GM15510 (cell line): ENCODE data around the gene ACADSB.

Experiments
- POLR2A ChIP-seq: IDR thresholded peaks from 3 replicates; pipeline ENCODE4 v1.6.1; 2011; ENCODE audit warnings: borderline replicate concordance; ENCODE audit not compliant: insufficient read length; ENCODE audit errors: extremely low read depth

The ACADSB gene

GRCh38 chr10:123017421-123018165 is 8.8 kb downstream of the ACADSB start:
- no peak for TF ChIP-seq POLR2A

GRCh38 chr10:123018531-123018930 is 9.7 kb downstream of the ACADSB start:
- no peak for TF ChIP-seq POLR2A

GRCh38 chr10:123019264-123019663 is 10.5 kb downstream of the ACADSB start:
- TF ChIP-seq POLR2A, result no peak

- TF ChIP-seq POLR2A, result no peak
Measured at GRCh38 chr10:123019941-123020703, 11.3 kb downstream of the ACADSB start.

- TF ChIP-seq POLR2A, result no peak
Measured at GRCh38 chr10:123021517-123021916, 12.7 kb downstream of the ACADSB start.

- no peak for TF ChIP-seq POLR2A
Measured at GRCh38 chr10:123024540-123024939, 15.7 kb downstream of the ACADSB start.

- TF ChIP-seq POLR2A, result no peak
Measured at GRCh38 chr10:123026302-123026701, 17.5 kb downstream of the ACADSB start.

GRCh38 chr10:123027861-123028260 is 19.1 kb downstream of the ACADSB start:
- no peak for TF ChIP-seq POLR2A

GRCh38 chr10:123031124-123031523 is 22.3 kb downstream of the ACADSB start:
- no peak for TF ChIP-seq POLR2A

- TF ChIP-seq POLR2A, result no peak
Measured at GRCh38 chr10:123034332-123034731, 25.5 kb downstream of the ACADSB start.

GRCh38 chr10:123035467-123036086 is 26.8 kb downstream of the ACADSB start:
- no peak for TF ChIP-seq POLR2A

GRCh38 chr10:123038782-123039631 is 30.2 kb downstream of the ACADSB start:
- TF ChIP-seq POLR2A, result no peak

GRCh38 chr10:123039632-123039930 is 30.8 kb downstream of the ACADSB start:
- no peak for TF ChIP-seq POLR2A

- no peak for TF ChIP-seq POLR2A
Measured at GRCh38 chr10:123042708-123043408, 34.1 kb downstream of the ACADSB start.
